ENCODE results near the gene TRIO. TPM values are rescaled to one million over a fixed set of nuclear protein-coding genes. Genes with fewer than 3 reads are reported as not detected.

Gene TRIO
- total and polyA plus RNA-seq, 12 donors, result 26.2 to 85.2 (median 61.9) TPM

GRCh38 chr5:14110680-14111079 lies 32.5 kb upstream of the TRIO start:
- no peak for TF ChIP-seq CTCF (IDR thresholded peaks at IDR 0.05)
- Histone ChIP-seq H3K27ac (no peak overlapping the region), H3K4me3 (no peak overlapping the region), H3K9me3 (peaks cover 0 to 5% (median 0%) of the 10 kb centered on the region in 11 donors), H3K36me3 (no peaks in the 10 kb centered on the region), H3K27me3 (no peaks in the 10 kb centered on the region), H3K4me1 (peaks cover 0 to 41% (median 18%) of the 10 kb centered on the region in 9 donors)
- no peak for DNase-seq
- intact Hi-C loops (cut with DNase I), result no loop called here
- no peak for ATAC-seq
- WGBS, 2 donors, result 79 to 94% methylated on average over 4 of the region's 4 CpGs

- no peak for TF ChIP-seq CTCF (IDR thresholded peaks at IDR 0.05)
- Histone ChIP-seq H3K27ac (peak overlapping the region in 7 of 10 donors; percentile 25 to 77 (median 54)), H3K36me3 (no peaks in the 10 kb centered on the region), H3K4me1 (peaks cover 0 to 39% (median 18%) of the 10 kb centered on the region in 9 donors), H3K9me3 (peaks cover 0 to 5% (median 0%) of the 10 kb centered on the region in 11 donors), H3K4me3 (no peak overlapping the region), H3K27me3 (no peaks in the 10 kb centered on the region)
- intact Hi-C loops (cut with DNase I), result no loop called here
- ATAC-seq (peak; percentile 39 to 91 (median 78)), DNase-seq (peak; percentile 20 to 64)
- 70% methylated on average over 5 of the region's 5 CpGs for WGBS, 2 donors
Observed at GRCh38 chr5:14112998-14113652, 30.0 kb upstream of the TRIO start.

- TF ChIP-seq CTCF (IDR thresholded peaks at IDR 0.05), result no peak
- Histone ChIP-seq H3K27me3 (no peaks in the 10 kb centered on the region), H3K36me3 (no peaks in the 10 kb centered on the region), H3K4me1 (peaks cover 0 to 41% (median 17%) of the 10 kb centered on the region in 9 donors), H3K27ac (peak overlapping the region in 6 of 10 donors; percentile 39 to 77 (median 48)), H3K9me3 (peaks cover 0 to 5% (median 0%) of the 10 kb centered on the region in 11 donors), H3K4me3 (no peak overlapping the region)
- no peak for DNase-seq
- no peak for ATAC-seq
- intact Hi-C loops (cut with DNase I), result no loop called here
- WGBS, 2 donors, result 69 to 71% methylated on average over 4 of the region's 4 CpGs
Observed at GRCh38 chr5:14114615-14115251, 28.4 kb upstream of the TRIO start.

GRCh38 chr5:14115323-14115895 lies 27.7 kb upstream of the TRIO start:
- Histone ChIP-seq H3K9me3 (peaks cover 0 to 5% (median 0%) of the 10 kb centered on the region in 11 donors), H3K4me1 (peaks cover 0 to 41% (median 17%) of the 10 kb centered on the region in 9 donors), H3K27ac (no peak overlapping the region), H3K27me3 (no peaks in the 10 kb centered on the region), H3K36me3 (no peaks in the 10 kb centered on the region), H3K4me3 (no peak overlapping the region)
- DNase-seq (no peak), ATAC-seq (no peak)
- 86 to 89% methylated on average over 7 of the region's 7 CpGs for WGBS, 2 donors
- intact Hi-C loops (cut with DNase I), result no loop called here
- TF ChIP-seq CTCF (IDR thresholded peaks at IDR 0.05), result no peak

Measured in heart right ventricle (tissue), 16 donors.